Vagina (tissue), 2 donors: Measurements from ENCODE around the gene NOSTRIN.

Experiments used
- POLR2A ChIP-seq, 2 donors: fragments of 450-650 bp; IDR thresholded peaks; one replicate each; pipeline ENCODE4 v1.6.1; 2017; ENCODE audit warnings: antibody characterized with exemption in 2 of 2, mild to moderate bottlenecking in 2 of 2, moderate library complexity in 2 of 2
- TF ChIP-seq, protein P1 (sequence below), 3 experiments: fragments of 450-650 bp in 2 of 3; fragments of 200-600 bp in 1 of 3; sonication (generic) in 1 of 3; IDR thresholded peaks; one replicate each; pipeline ENCODE4 v1.5.1; 2017 to 2019; ENCODE audit warnings: antibody characterized with exemption in 3 of 3, mild to moderate bottlenecking in 2 of 3, moderate library complexity in 2 of 3

DNA sequence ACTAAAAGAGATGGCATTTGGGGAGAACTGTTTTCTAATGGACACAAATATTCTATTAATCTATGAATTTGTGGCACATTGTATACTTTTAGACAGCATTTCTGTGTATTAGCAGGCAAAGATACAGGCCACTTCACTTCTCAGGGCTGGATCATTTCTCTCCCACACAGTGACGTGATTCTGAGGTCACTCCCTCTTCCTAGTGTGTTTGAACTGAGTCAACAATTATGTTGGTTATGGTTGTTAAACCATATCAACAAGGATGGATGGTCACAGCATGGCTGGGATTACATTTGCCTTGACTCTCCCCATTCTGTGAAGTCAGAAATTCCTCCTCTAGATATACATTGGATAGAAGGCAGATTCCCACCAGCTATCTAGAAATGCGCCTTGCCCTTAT is 11.6 kb downstream of the NOSTRIN start:
- TF ChIP-seq, protein P1, sequence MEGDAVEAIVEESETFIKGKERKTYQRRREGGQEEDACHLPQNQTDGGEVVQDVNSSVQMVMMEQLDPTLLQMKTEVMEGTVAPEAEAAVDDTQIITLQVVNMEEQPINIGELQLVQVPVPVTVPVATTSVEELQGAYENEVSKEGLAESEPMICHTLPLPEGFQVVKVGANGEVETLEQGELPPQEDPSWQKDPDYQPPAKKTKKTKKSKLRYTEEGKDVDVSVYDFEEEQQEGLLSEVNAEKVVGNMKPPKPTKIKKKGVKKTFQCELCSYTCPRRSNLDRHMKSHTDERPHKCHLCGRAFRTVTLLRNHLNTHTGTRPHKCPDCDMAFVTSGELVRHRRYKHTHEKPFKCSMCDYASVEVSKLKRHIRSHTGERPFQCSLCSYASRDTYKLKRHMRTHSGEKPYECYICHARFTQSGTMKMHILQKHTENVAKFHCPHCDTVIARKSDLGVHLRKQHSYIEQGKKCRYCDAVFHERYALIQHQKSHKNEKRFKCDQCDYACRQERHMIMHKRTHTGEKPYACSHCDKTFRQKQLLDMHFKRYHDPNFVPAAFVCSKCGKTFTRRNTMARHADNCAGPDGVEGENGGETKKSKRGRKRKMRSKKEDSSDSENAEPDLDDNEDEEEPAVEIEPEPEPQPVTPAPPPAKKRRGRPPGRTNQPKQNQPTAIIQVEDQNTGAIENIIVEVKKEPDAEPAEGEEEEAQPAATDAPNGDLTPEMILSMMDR (IDR thresholded peaks at IDR 0.05) = no peak
- TF ChIP-seq POLR2A (IDR thresholded peaks at IDR 0.05) = no peak
